Heart left ventricle (tissue), 13 donors: ENCODE results near the gene NAA38.

Experiments
- CTCF ChIP-seq, 12 donors: fragments of 200-600 bp; sonication (generic) in 4 of 12; IDR thresholded peaks; one replicate each; pipeline versions ENCODE4 v1.5.0 to v1.8.0; 2018 to 2022; ENCODE audit warnings: antibody characterized with exemption in 12 of 12, mild to moderate bottlenecking in 5 of 12
- POLR2A ChIP-seq, 2 donors: fragments of 450-650 bp; IDR thresholded peaks; one replicate each; pipeline ENCODE4 v1.6.1; 2017; ENCODE audit warnings: antibody characterized with exemption in 2 of 2, mild to moderate bottlenecking in 2 of 2, moderate library complexity in 2 of 2
- donor health status: ischemic (EF 13 %, LVEDD 7.1; RV severe dilation, severe dysfunction).
- donor health status: DM: no; HTN: yes; CAD: no.
- donor health status: DM: no; HTN: no; CAD: no.
- donor health status: ischemic (EF 25% LVEDD 6.9; RV normal size, moderate dysfunction).
- donor health status: ischemic (EF 25% LVEDD 5.7; RV mildly dilated, moderate dysfunction).
- donor health status: ischemic (EF 35%, LVEDD 5.7; RV mildly dilated, moderate dysfunction).
- donor health status: nonischemic (EF 11% LVEDD 7.7; RV severe dilation, severe dysfunction).
- donor health status: DM: yes; HTN: yes; CAD: no.
- donor health status: PGD.
- donor health status: ischemic (EF 29% LVEDD 5.4; RV normal size, mild dysfunction).
- donor health status: nonischemic (EF 23%, LVEDD 6.1; RV moderate dilation, normal function).

DNA sequence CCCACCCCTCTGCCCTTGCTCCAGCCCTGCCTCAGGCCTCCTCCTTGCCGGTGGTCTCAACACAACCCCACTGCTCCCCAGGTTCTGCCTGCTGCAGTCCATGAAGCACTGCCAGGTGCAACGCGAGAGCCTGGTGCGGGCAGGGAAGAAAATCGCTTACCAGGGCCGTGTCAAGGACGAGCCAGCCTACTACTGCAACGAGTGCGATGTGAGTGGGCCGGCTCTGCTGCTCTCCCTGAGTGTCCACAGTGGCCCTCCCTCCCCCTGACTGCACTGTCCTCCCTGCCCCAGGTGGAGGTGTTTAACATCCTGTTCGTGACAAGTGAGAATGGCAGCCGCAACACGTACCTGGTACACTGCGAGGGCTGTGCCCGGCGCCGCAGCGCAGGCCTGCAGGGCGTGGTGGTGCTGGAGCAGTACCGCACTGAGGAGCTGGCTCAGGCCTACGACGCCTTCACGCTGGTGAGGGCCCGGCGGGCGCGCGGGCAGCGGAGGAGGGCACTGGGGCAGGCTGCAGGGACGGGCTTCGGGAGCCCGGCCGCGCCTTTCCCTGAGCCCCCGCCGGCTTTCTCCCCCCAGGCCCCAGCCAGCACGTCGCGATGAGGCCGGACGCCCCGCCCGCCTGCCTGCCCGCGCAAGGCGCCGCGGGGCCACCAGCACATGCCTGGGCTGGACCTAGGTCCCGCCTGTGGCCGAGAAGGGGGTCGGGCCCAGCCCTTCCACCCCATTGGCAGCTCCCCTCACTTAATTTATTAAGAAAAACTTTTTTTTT lies 4.3 kb downstream of the NAA38 start:
- TF ChIP-seq CTCF (IDR thresholded peaks at IDR 0.05) (no peak), POLR2A (IDR thresholded peaks at IDR 0.05) (no peak)
